Esophagus muscularis mucosa (tissue), 4 donors: Measurements from ENCODE around the gene MRPL55. TPM values are rescaled to one million over a fixed set of nuclear protein-coding genes. Genes with fewer than 3 reads are reported as not detected.
"Not testable (repeated sequence)": the region's sequence is repeated elsewhere in the genome, so short reads cannot be mapped to it uniquely, and the experiment has no call there.

Experiments
- DNase-seq: peaks from one replicate; pipeline ENCODE4 v3.0.0-alpha.2; 2017; ENCODE audit errors: extremely low spot score
- H3K27ac ChIP-seq, 4 donors: fragments of 200-600 bp; sonication (generic); replicated peaks in 1 of 4; 1 replicate in 3 of 4; 2 replicates in 1 of 4; pipeline ENCODE4 v1.5.1; 2016 to 2019; ENCODE audit warnings: mild to moderate bottlenecking in 1 of 4
- H3K27me3 ChIP-seq, 4 donors: fragments of 200-600 bp; sonication (generic); one replicate each; pipeline versions ENCODE4 v1.5.1 to v1.6.0; 2016 to 2019
- H3K36me3 ChIP-seq, 4 donors: fragments of 200-600 bp; sonication (generic); one replicate each; pipeline ENCODE4 v1.5.1; 2016 to 2019
- H3K4me1 ChIP-seq, 4 donors: fragments of 200-600 bp; sonication (generic); one replicate each; pipeline ENCODE4 v1.5.1; 2016 to 2019
- H3K4me3 ChIP-seq, 4 donors: fragments of 200-600 bp; sonication (generic); 1 replicate in 2 of 4; 2 replicates in 2 of 4; pipeline ENCODE4 v1.5.1; 2016 to 2019; ENCODE audit warnings: mild to moderate bottlenecking in 4 of 4, moderate library complexity in 1 of 4
- H3K9me3 ChIP-seq, 4 donors: fragments of 200-600 bp; sonication (generic); 1 replicate in 3 of 4; 2 replicates in 1 of 4; pipeline ENCODE4 v1.5.1; 2016 to 2019
- EP300 ChIP-seq: sonication (generic); formaldehyde crosslinking; IDR thresholded peaks from one replicate; pipeline ENCODE4 v1.6.1; 2017; ENCODE audit warnings: antibody characterized with exemption
- POLR2A ChIP-seq: fragments of 450-650 bp; IDR thresholded peaks from one replicate; pipeline ENCODE4 v1.6.1; 2017; ENCODE audit warnings: antibody characterized with exemption, moderate library complexity, mild to moderate bottlenecking, low read depth
- POLR2AphosphoS5 ChIP-seq, 2 donors: sonication (generic); formaldehyde crosslinking; IDR thresholded peaks; one replicate each; pipeline ENCODE4 v1.6.1; 2017; ENCODE audit warnings: antibody characterized with exemption in 2 of 2
- whole genome bisulfite sequencing: methylation state at CpG from one replicate; pipeline ENCODE4 v1.1.5; 2018; 5-methylcytosine and 5-hydroxymethylcytosine counted together
- intact Hi-C: fragments of 100-400 bp; cut with DNase I; formaldehyde crosslinking; loops from one replicate; pipeline ENCODE4 v1.15.1; 2023
- total RNA-seq, 4 donors: library from RNA; depleted of rRNA; stranded (reverse); fragments of >200 nt; gene quantifications; one replicate each; pipeline versions ENCODE4 v1.1.0 to v1.2.1, GENCODE V29; 2016
- TF ChIP-seq, protein P1 (sequence below), 3 experiments: fragments of 200-600 bp in 2 of 3; fragments of 450-650 bp in 1 of 3; sonication (generic) in 2 of 3; IDR thresholded peaks; one replicate each; pipeline ENCODE4 v1.5.1; 2017 to 2019; ENCODE audit warnings: antibody characterized with exemption in 3 of 3, mild to moderate bottlenecking in 2 of 3, moderate library complexity in 1 of 3

The MRPL55 gene
- total RNA-seq, 4 donors from 2014 or later, result 52.3 to 64.9 (median 60.1) TPM

DNA sequence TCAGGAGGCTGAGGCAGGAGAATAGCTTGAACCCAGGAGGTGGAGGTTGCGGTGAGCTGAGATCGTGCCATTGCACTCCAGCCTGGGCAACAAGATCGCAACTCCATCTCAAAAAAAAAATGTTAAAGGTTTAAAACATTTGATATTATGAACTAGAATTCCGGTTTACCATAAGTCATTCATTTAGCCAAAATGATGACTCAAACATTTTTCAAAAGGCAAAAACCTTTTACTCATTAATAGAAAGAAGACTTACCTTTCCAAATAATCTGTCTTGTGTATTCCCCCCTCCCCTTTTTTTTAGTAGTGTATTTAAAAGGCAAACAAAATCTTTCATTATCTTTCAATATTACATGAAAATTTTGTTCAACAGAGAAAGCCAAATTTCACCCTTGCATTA lies 8.2 kb upstream of the MRPL55 start:
- intact Hi-C loops, result no loop called here
- H3K4me3 ChIP-seq, result no peak overlapping the region
- TF ChIP-seq POLR2A, result no peak
- TF ChIP-seq POLR2AphosphoS5 (IDR thresholded peaks at IDR 0.05), result no peak
- TF ChIP-seq EP300, result no peak
- TF ChIP-seq, protein P1, sequence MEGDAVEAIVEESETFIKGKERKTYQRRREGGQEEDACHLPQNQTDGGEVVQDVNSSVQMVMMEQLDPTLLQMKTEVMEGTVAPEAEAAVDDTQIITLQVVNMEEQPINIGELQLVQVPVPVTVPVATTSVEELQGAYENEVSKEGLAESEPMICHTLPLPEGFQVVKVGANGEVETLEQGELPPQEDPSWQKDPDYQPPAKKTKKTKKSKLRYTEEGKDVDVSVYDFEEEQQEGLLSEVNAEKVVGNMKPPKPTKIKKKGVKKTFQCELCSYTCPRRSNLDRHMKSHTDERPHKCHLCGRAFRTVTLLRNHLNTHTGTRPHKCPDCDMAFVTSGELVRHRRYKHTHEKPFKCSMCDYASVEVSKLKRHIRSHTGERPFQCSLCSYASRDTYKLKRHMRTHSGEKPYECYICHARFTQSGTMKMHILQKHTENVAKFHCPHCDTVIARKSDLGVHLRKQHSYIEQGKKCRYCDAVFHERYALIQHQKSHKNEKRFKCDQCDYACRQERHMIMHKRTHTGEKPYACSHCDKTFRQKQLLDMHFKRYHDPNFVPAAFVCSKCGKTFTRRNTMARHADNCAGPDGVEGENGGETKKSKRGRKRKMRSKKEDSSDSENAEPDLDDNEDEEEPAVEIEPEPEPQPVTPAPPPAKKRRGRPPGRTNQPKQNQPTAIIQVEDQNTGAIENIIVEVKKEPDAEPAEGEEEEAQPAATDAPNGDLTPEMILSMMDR (IDR thresholded peaks at IDR 0.05), result no peak
- no peak overlapping the region for H3K27ac ChIP-seq
- H3K9me3 ChIP-seq, result no peaks in the 10 kb centered on the region
- WGBS, result 96% methylated on average over 4 of the region's 4 CpGs
- DNase-seq, result no peak
- no peaks in the 10 kb centered on the region for H3K36me3 ChIP-seq
- H3K4me1 ChIP-seq, result no peaks in the 10 kb centered on the region
- H3K27me3 ChIP-seq, result no peaks in the 10 kb centered on the region

DNA sequence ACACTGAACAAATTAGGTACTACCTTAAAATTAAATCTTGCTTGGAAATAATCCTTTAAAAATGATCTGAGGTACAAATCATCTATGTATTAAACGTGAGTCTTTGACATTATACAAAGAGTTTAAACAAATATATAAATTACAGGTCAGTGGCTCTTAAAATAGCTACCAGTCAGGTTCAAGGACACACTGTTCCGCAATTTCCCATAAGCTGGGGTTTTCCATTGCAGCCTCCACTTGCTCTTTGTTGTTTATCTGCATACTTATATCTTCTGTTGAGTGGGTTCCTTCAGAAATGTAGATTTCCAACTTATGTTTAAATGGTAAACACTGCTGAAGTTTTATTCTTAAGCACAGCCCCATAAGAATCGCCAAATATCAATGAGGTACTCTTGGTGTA lies 5.7 kb upstream of the MRPL55 start:
- 75% methylated on average over 3 of the region's 3 CpGs for WGBS

DNA sequence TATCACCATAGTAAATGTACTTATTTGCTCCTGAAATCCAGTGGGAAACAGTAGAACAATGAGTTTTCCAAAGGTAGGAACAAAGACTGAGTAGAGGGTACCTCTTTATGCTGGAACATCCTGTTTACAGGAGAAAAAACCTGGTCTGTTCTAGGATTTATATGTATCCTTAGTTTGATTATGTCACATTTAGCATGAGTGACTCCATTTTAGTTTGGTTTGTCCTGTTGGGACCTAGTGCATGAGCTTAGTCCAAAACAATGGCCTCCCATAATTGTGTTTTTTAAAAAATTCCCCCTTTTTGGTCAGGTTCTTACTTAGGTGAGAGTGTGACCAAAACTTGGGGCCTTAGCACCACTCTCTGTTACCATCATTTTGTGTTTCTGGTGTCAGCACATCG lies 3.5 kb upstream of the MRPL55 start:
- peaks cover 0 to 5% (median 4%) of the 10 kb centered on the region in 4 donors for H3K36me3 ChIP-seq
- no peaks in the 10 kb centered on the region for H3K27me3 ChIP-seq
- DNase-seq, result no peak
- H3K4me1 ChIP-seq, result peaks cover 17 to 27% (median 24%) of the 10 kb centered on the region in 4 donors
- TF ChIP-seq EP300 (no peak), POLR2AphosphoS5 (IDR thresholded peaks at IDR 0.05) (no peak), POLR2A (no peak)
- TF ChIP-seq, protein P1 (IDR thresholded peaks at IDR 0.05), result no peak
- no peak overlapping the region for H3K4me3 ChIP-seq
- intact Hi-C loops, result no loop called here
- no peaks in the 10 kb centered on the region for H3K9me3 ChIP-seq
- no peak overlapping the region for H3K27ac ChIP-seq
- 95% methylated on average over 1 of the region's 1 CpG for WGBS

More for the DNA sequence above, 5.7 kb upstream of the MRPL55 start:
- Histone ChIP-seq H3K4me3 (no peak overlapping the region), H3K9me3 (no peaks in the 10 kb centered on the region), H3K27ac (no peak overlapping the region), H3K27me3 (no peaks in the 10 kb centered on the region), H3K36me3 (no peaks in the 10 kb centered on the region), H3K4me1 (peaks cover 6 to 13% (median 9%) of the 10 kb centered on the region in 4 donors)
- intact Hi-C loops, result no loop called here
- no peak for DNase-seq
- no peak for TF ChIP-seq EP300
- TF ChIP-seq, protein P1 (IDR thresholded peaks at IDR 0.05), result no peak
- no peak for TF ChIP-seq POLR2AphosphoS5 (IDR thresholded peaks at IDR 0.05)
- no peak for TF ChIP-seq POLR2A

DNA sequence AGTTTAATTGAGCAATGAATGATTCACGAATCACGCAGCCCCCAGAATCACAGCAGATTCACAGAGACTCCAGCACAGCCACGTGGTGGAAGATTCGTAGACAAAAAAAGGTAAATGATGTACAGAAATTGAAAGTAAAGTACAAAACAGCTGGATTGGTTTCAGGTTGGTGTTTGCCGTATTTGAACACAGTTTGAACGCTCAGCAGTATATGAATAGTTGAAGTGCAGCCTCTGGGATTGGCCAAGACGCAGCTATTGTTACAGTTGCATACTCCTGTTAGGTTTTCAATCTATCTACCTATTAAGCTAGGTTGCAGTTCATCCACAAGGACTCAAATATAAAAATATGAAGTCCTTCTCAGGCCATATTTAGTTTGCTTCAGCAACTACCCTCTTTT lies 3.1 kb upstream of the MRPL55 start:
- TF ChIP-seq POLR2AphosphoS5 (IDR thresholded peaks at IDR 0.05), result no peak
- TF ChIP-seq POLR2A, result no peak
- no peak for TF ChIP-seq EP300
- TF ChIP-seq, protein P1 (IDR thresholded peaks at IDR 0.05), result no peak
- no peaks in the 10 kb centered on the region for H3K27me3 ChIP-seq

DNA sequence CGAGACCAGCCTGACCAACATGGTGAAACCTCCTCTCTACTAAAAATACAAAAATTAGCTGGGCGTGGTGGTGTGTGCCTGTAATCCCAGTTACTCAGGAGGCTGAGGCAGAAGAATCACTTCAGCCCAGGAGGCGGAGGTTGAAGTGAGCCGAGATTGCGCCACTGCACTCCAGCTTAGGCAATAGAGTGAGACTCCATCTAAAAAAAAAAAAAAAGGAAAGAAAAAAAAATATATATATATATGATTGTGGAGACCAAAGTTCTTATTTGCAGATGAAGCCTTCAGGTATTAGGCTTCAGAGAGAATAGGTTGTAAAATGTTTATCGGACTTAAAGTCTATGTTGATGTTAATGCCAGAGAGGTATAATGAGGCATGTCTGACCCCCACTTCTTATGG lies 2.2 kb upstream of the MRPL55 start:
- Histone ChIP-seq H3K36me3 (peaks cover 0 to 18% (median 17%) of the 10 kb centered on the region in 4 donors), H3K4me1 (peaks cover 17 to 30% (median 27%) of the 10 kb centered on the region in 4 donors)
- intact Hi-C loops, H3K4me3 ChIP-seq, H3K27me3 ChIP-seq, H3K27ac ChIP-seq, DNase-seq, H3K9me3 ChIP-seq: not testable (repeated sequence)
- WGBS, result 88% methylated on average over 6 of the region's 6 CpGs

More for the DNA sequence above, 3.1 kb upstream of the MRPL55 start:
- Histone ChIP-seq H3K27ac (no peak overlapping the region), H3K4me1 (peaks cover 17 to 30% (median 27%) of the 10 kb centered on the region in 4 donors), H3K4me3 (no peak overlapping the region), H3K36me3 (peaks cover 0 to 9% (median 8%) of the 10 kb centered on the region in 4 donors), H3K9me3 (no peaks in the 10 kb centered on the region)
- 89% methylated on average over 7 of the region's 7 CpGs for WGBS
- intact Hi-C loops, result no loop called here
- DNase-seq, result no peak
